GM18526 (cell line): ENCODE data around the gene APPBP2.
A peak's percentile ranks its signal among the peaks of the same experiment; 100 is the strongest.

Experiments used
- POLR2A ChIP-seq: IDR thresholded peaks from 3 replicates; pipeline ENCODE4 v1.6.1; 2011; ENCODE audit not compliant: insufficient read length; ENCODE audit errors: extremely low read depth

APPBP2 gene

GRCh38 chr17:60525685-60526514, at the start of gene APPBP2:
Gene APPBP2, minus strand, starts transcription at chr17:60526242. Its CDS starts 311 bp downstream, at chr17:60525931.
- TF ChIP-seq POLR2A = peak; percentile 83

GRCh38 chr17:60573236-60574051, 47.4 kb upstream of the APPBP2 start:
- TF ChIP-seq POLR2A = no peak

- no peak for TF ChIP-seq POLR2A
These were observed 39.2 kb upstream of the APPBP2 start for GRCh38 chr17:60565233-60565632.

GRCh38 chr17:60563743-60564142, 37.7 kb upstream of the APPBP2 start:
- TF ChIP-seq POLR2A = no peak

GRCh38 chr17:60562421-60562820, 36.4 kb upstream of the APPBP2 start:
- TF ChIP-seq POLR2A = no peak

- no peak for TF ChIP-seq POLR2A
These were observed 34.8 kb upstream of the APPBP2 start for GRCh38 chr17:60560860-60561257.

- no peak for TF ChIP-seq POLR2A
These were observed 34.2 kb upstream of the APPBP2 start for GRCh38 chr17:60559995-60560859.

GRCh38 chr17:60559659-60559994, 33.6 kb upstream of the APPBP2 start:
- no peak for TF ChIP-seq POLR2A

- no peak for TF ChIP-seq POLR2A
These were observed 31.8 kb upstream of the APPBP2 start for GRCh38 chr17:60557805-60558204.

- TF ChIP-seq POLR2A = no peak
These were observed 29.7 kb upstream of the APPBP2 start for GRCh38 chr17:60555786-60556185.

- TF ChIP-seq POLR2A = no peak
These were observed 28.3 kb upstream of the APPBP2 start for GRCh38 chr17:60554377-60554788.

GRCh38 chr17:60548990-60549389, 22.9 kb upstream of the APPBP2 start:
- TF ChIP-seq POLR2A = no peak

GRCh38 chr17:60545465-60546191, 19.6 kb upstream of the APPBP2 start:
- TF ChIP-seq POLR2A = no peak

- no peak for TF ChIP-seq POLR2A
These were observed 16.0 kb upstream of the APPBP2 start for GRCh38 chr17:60542071-60542470.

- no peak for TF ChIP-seq POLR2A
These were observed 14.4 kb upstream of the APPBP2 start for GRCh38 chr17:60540460-60540859.
